Sigmoid colon (tissue), 7 donors: ENCODE data around the gene PET100. TPM values are rescaled to one million over a fixed set of nuclear protein-coding genes. Genes with fewer than 3 reads are reported as not detected.

Source experiments
- DNase-seq: peaks from one replicate; pipeline ENCODE4 v3.0.0-alpha.2; 2019
- H3K27ac ChIP-seq, 4 donors: fragments of 200-600 bp; sonication (generic); one replicate each; pipeline ENCODE4 v1.5.1; 2016 to 2019; ENCODE audit warnings: mild to moderate bottlenecking in 1 of 4
- H3K27me3 ChIP-seq, 3 donors: fragments of 200-600 bp; sonication (generic); one replicate each; pipeline ENCODE4 v1.5.1; 2019; ENCODE audit warnings: mild to moderate bottlenecking in 1 of 3
- H3K36me3 ChIP-seq, 4 donors: fragments of 200-600 bp; sonication (generic); one replicate each; pipeline ENCODE4 v1.5.1; 2016 to 2019
- H3K4me1 ChIP-seq, 4 donors: fragments of 200-600 bp; sonication (generic); one replicate each; pipeline ENCODE4 v1.5.1; 2017 to 2019
- H3K4me3 ChIP-seq, 4 donors: fragments of 200-600 bp; sonication (generic); one replicate each; pipeline ENCODE4 v1.5.1; 2017 to 2019; ENCODE audit warnings: mild to moderate bottlenecking in 2 of 4, moderate library complexity in 1 of 4
- H3K9me3 ChIP-seq, 4 donors: fragments of 200-600 bp in 3 of 4; sonication (generic) in 3 of 4; one replicate each; pipeline versions ENCODE4 v1.5.1 to v1.6.1; 2013 to 2019
- EP300 ChIP-seq, 4 donors: sonication (generic); formaldehyde crosslinking; IDR thresholded peaks; one replicate each; pipeline ENCODE4 v1.6.1; 2017; ENCODE audit warnings: antibody characterized with exemption in 4 of 4
- POLR2A ChIP-seq, 2 donors: fragments of 450-650 bp; IDR thresholded peaks; one replicate each; pipeline ENCODE4 v1.6.1; 2016; ENCODE audit warnings: antibody characterized with exemption in 2 of 2, mild to moderate bottlenecking in 2 of 2, moderate library complexity in 2 of 2
- POLR2AphosphoS5 ChIP-seq, 4 donors: sonication (generic); formaldehyde crosslinking; IDR thresholded peaks; one replicate each; pipeline ENCODE4 v1.6.1; 2017; ENCODE audit warnings: antibody characterized with exemption in 4 of 4
- WGBS, 2 donors: extraction: QIAGEN DNeasy Blood & Tissue Kit; methylation state at CpG; one replicate each; pipeline ENCODE4 v1.1.7; 2013; 5-methylcytosine and 5-hydroxymethylcytosine counted together
- intact Hi-C: fragments of 100-400 bp; cut with DNase I; formaldehyde crosslinking; loops from one replicate; pipeline ENCODE4 v1.15.1; 2023
- polyA plus RNA-seq, 3 donors: library from polyadenylated mRNA; stranded (reverse); fragments of 200-250 nt; gene quantifications; one replicate each; pipeline ENCODE4 v1.2.3, GENCODE V29; 2013
- total RNA-seq, 4 donors: library from RNA; depleted of rRNA; stranded (reverse); fragments of >200 nt; gene quantifications; one replicate each; pipeline ENCODE4 v1.1.0, GENCODE V29; 2016
- TF ChIP-seq, protein P1 (sequence below), 4 experiments: fragments of 450-650 bp in 3 of 4; fragments of 200-600 bp in 1 of 4; IDR thresholded peaks; one replicate each; pipeline ENCODE4 v1.5.1; 2016 to 2019; ENCODE audit warnings: antibody characterized with exemption in 4 of 4, mild to moderate bottlenecking in 3 of 4, moderate library complexity in 2 of 4
- donor health status: healthy with polysubstance abuse.
- donor health status: Bipolar disorder and iron deficiency.
- donor health status: healthy.

The PET100 gene
- total and polyA plus RNA-seq, 7 donors, result 10.8 to 70.9 (median 37.1) TPM

DNA sequence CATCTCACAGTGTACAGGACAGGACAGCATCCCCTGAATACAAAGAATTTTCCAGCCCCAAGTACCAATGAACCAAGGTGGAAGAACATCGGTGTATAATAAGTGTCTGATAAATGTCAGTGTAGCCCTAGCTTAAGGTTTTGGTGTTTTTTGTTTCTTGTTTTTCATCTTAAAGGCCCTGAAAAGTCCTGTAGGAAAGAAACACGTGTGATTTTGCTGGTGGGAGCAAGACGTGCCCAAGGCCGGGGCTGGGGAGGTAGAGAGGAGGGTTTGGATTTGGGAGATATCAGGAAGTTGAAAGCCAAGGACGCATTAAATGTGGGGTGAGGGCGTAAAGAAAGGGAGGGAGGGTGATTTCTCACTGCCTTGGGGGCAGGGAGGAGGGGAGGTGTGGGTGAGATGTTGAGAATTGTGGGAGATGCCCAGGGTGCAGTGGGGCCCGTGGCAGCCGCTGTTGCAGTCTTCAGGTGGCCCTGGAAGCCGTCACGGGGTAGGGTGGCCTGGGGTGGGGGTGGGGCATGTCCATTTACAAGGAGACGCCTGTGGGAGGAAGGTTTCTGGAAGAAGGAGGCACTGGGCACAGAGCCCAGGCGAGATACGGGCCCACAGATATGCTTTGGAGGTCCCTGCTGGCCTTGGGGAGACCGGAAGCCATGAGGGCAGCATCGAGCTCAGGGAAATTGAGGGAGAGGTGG lies 27.2 kb upstream of the PET100 start:
- intact Hi-C loops, result no loop called here
- H3K9me3 ChIP-seq, result no peaks in the 10 kb centered on the region
- 54 to 72% methylated on average over 15 of the region's 15 CpGs for WGBS, 2 donors
- no peaks in the 10 kb centered on the region for H3K36me3 ChIP-seq
- H3K4me3 ChIP-seq, result no peak overlapping the region
- peaks cover under 1 to 67% (median 18%) of the 10 kb centered on the region in 3 donors for H3K27me3 ChIP-seq
- TF ChIP-seq EP300 (IDR thresholded peaks at IDR 0.05) (no peak), POLR2A (IDR thresholded peaks at IDR 0.05) (no peak), POLR2AphosphoS5 (IDR thresholded peaks at IDR 0.05) (no peak)
- TF ChIP-seq, protein P1, sequence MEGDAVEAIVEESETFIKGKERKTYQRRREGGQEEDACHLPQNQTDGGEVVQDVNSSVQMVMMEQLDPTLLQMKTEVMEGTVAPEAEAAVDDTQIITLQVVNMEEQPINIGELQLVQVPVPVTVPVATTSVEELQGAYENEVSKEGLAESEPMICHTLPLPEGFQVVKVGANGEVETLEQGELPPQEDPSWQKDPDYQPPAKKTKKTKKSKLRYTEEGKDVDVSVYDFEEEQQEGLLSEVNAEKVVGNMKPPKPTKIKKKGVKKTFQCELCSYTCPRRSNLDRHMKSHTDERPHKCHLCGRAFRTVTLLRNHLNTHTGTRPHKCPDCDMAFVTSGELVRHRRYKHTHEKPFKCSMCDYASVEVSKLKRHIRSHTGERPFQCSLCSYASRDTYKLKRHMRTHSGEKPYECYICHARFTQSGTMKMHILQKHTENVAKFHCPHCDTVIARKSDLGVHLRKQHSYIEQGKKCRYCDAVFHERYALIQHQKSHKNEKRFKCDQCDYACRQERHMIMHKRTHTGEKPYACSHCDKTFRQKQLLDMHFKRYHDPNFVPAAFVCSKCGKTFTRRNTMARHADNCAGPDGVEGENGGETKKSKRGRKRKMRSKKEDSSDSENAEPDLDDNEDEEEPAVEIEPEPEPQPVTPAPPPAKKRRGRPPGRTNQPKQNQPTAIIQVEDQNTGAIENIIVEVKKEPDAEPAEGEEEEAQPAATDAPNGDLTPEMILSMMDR (IDR thresholded peaks at IDR 0.05), result no peak
- no peaks in the 10 kb centered on the region for H3K4me1 ChIP-seq
- no peak for DNase-seq
- H3K27ac ChIP-seq, result no peak overlapping the region

DNA sequence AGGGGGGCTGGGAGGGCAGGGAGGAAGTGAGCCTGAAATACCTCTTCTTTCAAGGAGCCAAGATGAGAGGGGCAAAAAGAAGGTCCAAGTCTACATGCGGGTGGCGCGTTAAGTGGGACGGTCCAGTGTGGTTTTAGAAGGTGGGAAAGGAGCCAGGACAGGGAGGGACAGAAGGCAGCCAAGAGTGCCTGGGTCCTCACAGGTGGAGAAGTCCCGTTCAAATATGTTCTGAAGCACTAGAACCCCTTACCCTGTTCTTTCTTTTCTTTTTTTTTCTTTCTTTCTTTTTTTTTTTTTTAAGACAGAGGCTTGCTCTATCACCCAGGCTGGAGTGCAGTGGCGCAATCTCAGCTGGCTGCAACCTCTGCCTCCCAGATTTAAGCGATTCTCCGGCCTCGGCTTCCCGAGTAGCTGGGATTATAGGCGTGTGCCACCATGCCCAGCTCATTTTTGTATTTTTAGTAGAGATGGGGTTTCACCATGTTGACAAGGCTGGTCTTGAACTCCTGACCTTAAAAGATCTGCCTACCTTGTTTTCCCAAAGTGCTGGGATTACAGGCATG lies 26.6 kb upstream of the PET100 start:
- intact Hi-C loops, result no loop called here
- WGBS, 2 donors, result 88 to 90% methylated on average over 11 of the region's 11 CpGs
- peaks cover 0 to 61% (median 18%) of the 10 kb centered on the region in 3 donors for H3K27me3 ChIP-seq
- DNase-seq, result no peak
- H3K36me3 ChIP-seq, result no peaks in the 10 kb centered on the region
- TF ChIP-seq POLR2A (IDR thresholded peaks at IDR 0.05) (no peak), POLR2AphosphoS5 (IDR thresholded peaks at IDR 0.05) (no peak), EP300 (IDR thresholded peaks at IDR 0.05) (no peak)
- TF ChIP-seq, protein P1 (IDR thresholded peaks at IDR 0.05), result no peak
- no peak overlapping the region for H3K4me3 ChIP-seq
- H3K9me3 ChIP-seq, result no peaks in the 10 kb centered on the region
- no peaks in the 10 kb centered on the region for H3K4me1 ChIP-seq
- H3K27ac ChIP-seq, result no peak overlapping the region

DNA sequence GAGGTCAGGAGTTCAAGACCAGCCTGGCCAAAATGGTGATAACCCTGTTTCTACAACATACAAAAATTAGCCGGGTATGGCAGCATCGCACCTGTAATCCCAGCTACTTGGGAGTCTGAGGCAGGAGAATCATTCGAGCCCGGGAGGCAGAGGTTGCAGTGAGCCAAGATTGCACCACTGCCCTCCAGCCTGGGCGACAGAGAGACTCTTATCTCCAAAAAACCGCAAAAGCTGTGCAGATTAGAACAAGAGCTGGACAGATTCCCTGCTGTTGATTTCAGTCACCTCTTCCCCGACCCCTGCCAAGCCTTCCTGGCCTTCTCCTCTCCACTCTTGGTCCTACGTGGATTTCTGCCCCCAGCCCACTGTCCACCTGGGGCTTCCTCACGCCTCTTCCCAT lies 25.7 kb upstream of the PET100 start:
- H3K4me3 ChIP-seq, result no peak overlapping the region
- DNase-seq, result no peak
- 85 to 90% methylated on average over 9 of the region's 9 CpGs for WGBS, 2 donors
- no peaks in the 10 kb centered on the region for H3K4me1 ChIP-seq
- H3K36me3 ChIP-seq, result no peaks in the 10 kb centered on the region
- intact Hi-C loops, result no loop called here
- no peak overlapping the region for H3K27ac ChIP-seq
- peaks cover 0 to 52% (median 18%) of the 10 kb centered on the region in 3 donors for H3K27me3 ChIP-seq
- TF ChIP-seq POLR2A (IDR thresholded peaks at IDR 0.05) (no peak), EP300 (IDR thresholded peaks at IDR 0.05) (no peak), POLR2AphosphoS5 (IDR thresholded peaks at IDR 0.05) (no peak)
- TF ChIP-seq, protein P1 (IDR thresholded peaks at IDR 0.05), result no peak
- no peaks in the 10 kb centered on the region for H3K9me3 ChIP-seq

DNA sequence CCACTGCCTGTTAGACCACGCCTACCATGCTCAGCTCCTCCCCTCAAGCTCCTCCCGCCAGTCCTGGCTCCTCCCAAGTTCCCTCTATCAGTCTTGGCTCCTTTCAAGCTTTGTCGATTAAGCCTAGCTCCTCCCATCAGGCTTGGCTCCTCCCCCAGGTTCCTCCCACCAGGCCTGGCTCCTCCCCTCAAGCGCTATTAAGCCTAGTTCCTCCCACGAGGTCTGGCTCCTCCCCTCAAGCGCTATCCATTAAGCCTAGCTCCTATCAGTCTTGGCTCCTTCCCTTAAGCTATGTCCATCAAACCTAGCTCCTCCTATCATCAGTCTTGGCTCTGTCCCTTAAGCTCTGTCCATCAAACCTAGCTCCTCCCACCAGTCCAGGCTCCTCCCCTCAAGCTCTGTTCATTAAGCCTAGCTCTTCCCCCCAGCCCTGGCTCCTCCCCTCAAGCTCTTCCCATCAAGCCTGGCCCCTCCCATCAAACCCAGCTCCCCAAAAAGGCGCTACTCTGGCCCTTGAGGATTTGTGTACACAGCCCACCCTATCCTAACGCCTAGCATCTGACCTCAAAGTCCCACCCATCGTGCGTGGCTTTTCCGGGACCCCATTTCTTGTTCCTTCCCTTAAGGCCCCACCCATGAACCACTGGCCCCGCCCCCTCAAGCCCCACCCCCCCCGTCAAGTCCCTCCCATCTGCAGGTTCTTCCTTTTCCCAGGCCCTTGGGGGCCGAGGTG lies 23.9 kb upstream of the PET100 start:
- intact Hi-C loops, result no loop called here
- H3K27ac ChIP-seq, result no peak overlapping the region
- no peaks in the 10 kb centered on the region for H3K9me3 ChIP-seq
- no peak overlapping the region for H3K4me3 ChIP-seq
- no peaks in the 10 kb centered on the region for H3K4me1 ChIP-seq
- DNase-seq, result no peak
- TF ChIP-seq POLR2A (IDR thresholded peaks at IDR 0.05) (no peak), EP300 (IDR thresholded peaks at IDR 0.05) (no peak), POLR2AphosphoS5 (IDR thresholded peaks at IDR 0.05) (no peak)
- TF ChIP-seq, protein P1 (IDR thresholded peaks at IDR 0.05), result no peak
- H3K36me3 ChIP-seq, result no peaks in the 10 kb centered on the region
- 73 to 77% methylated on average over 14 of the region's 14 CpGs for WGBS, 2 donors
- H3K27me3 ChIP-seq, result peaks cover 0 to 49% (median 18%) of the 10 kb centered on the region in 3 donors
